NOMO-1 (cell line): ENCODE results near the gene CELF4.

ENCODE experiments used
- DNase-seq, 2 experiments: peaks; one replicate each; lab custom pipeline; 2025; ENCODE audit not compliant: unreplicated experiment in 2 of 2; lab: John Stamatoyannopoulos, UW

The CELF4 gene

DNA sequence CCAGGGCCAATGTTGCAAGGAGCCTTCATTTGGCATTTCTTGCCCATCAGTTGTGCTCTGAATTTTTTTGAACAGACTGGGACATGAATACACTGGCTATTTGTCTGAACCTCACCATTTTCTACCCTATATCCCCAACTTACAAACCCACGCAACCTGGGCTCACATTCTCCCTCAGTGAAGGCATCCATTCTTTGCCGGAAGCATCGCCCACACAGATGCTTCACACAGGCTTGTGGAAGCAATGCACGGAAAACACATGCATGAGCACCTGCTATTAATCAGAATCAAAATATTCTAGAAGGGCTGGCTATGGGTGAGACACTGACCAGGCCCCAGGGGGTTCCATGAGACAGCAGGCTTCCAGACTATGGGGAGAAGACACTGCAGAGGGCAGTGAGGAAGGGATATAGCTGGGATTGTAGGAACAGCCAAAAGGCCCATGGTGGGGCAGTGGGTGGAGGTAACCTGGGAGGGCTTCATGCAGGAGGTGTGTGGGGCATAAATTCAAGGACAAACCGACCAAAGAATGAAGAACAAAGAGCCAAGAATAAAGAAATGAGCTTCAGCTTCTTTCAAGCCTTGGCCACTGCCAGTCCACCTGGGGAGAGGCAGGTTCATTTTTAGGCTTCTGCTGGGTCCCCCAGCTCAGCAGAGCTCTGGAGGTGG is 261.5 kb downstream of the CELF4 start:
- DNase-seq, result no peak

DNA sequence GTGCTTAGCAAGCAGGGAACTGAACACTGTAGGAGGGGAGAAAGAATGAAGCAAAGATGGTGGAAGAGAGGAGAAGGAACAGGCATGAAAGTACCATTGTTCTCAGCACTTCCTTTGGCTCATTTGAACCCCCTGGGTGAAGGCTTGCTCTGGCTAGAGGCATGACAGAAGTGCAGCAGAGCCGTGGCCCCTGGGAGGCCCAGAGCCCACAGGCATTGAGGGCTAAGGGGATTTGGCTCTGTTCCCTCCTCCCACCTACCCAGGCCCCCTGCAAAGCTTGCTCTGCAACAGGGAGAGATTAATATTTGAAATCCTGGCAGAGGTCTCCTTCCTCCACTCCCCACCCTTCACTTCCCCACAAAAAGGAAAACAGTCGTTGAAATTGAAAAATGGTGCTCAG is 262.6 kb downstream of the CELF4 start:
- no peak for DNase-seq

DNA sequence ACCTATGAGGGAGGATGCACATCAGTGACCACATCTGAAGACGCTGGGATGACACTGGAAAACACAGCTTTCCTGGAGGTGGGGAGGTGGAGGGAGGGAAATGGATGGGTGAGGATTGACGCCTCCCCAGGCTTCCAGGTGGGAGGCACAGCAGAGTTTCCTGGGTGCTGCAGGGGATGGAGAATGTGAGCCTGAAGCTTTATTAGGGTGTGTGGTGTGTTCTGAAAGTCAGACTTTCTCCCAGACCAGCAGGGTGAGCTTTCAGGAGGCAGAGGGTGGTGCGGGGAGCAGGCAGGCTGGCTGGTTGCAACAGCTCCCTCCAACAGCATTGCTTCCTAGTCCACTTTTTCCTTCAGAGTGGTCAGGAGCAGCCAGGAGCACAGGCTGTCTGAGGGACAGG is 263.1 kb downstream of the CELF4 start:
- DNase-seq, result no peak

- peak in 1 of 2 experiments; percentile 4 for DNase-seq
Observed at GRCh38 chr18:37299471-37300304, 265.9 kb downstream of the CELF4 start.

DNA sequence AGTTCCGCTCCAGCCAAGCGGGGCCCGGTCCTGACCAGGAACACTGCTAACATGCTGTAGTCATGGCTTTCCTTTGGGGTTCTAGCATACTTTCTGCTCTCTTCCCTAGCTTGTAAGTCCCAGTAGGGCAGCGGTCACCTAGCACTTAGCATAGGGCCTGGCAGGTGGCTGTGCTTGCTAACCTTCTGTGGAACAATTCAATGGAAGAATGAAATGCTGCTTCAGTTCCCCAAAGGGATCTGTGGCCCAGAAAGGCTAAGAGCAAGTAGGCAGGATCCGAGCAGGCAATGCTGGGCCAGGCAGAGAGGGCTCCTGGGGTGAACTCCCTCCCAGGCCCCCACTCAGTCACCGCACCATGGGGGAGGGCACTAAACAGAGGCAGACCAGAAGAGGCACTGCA is 266.8 kb downstream of the CELF4 start:
- DNase-seq, result no peak

DNA sequence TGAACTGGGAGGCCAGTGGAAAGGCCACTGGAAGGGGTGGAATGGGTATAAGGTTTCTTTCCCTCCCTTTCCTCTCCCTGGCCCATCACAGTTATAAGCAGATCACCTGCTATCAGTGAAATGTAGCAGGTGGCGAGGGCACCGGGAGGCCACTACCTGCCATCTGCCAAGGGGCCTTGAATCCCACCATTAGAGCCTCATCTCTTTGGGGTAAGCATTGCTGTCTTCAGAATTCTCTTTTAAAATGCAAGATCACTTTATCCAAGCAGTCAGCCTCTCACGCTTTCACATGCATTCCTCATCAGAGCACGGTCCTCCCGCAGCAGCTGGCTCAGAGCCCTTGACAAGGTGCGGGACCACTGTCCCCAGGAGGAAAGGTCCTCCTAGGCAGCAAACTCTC is 268.5 kb downstream of the CELF4 start:
- DNase-seq, result no peak

DNA sequence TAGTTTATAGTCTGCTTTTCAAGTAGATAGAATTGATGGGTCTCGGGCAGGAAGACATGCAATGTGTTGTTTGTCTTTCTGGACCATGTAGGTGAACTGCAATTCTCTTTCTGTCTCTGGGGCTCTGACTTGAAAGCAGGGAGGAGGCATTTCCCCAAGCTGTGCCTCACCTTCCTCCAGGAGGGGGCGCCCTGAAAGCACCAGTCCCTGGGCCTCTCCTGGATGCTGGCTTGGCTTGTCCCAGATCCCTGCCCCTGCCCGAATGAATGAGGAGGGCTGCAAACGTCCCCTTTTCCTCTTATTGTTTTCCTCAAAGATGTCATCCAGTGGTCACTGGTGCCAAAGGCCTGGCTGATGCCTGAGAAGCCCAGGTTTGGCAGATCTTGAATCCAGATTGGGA is 270.6 kb downstream of the CELF4 start:
- no peak for DNase-seq

DNA sequence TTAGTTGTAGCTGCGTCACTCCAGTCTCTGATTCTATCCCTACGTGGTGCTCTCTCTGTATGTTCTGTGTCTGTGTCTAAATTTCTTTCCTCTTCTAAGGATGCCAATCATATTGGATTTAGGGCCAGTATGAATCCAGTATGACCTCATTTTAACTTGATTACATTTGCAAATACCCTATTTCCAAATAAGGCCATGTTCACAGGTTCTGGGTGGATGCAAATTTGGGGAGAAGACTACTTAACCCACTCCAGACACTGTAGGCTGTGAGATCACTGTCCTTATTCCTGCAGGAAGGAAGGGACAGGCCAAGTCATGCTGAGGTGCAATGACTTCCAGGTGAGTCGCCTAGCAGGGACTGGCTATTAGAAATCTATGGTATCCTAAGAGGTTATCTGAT is 272.2 kb downstream of the CELF4 start:
- DNase-seq, result no peak

DNA sequence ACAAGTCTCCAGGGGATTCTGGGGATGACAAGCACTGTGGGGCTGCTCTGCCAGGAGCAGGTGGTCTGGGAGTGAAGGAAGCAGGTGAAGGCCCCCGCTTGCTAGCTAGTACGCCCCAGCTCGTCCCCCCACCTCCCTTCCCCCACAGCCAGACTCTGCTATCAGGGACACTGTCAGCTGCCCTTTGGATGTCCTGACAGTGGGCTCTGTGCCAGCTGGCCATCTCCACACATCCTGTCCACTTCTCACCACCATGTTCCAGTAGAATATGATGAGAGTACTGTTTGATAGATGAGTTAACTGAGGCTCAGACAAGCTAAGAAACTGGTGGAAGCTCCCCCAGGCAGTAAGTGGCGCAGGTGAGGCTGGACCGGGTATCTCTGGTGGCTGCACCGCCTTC is 276.2 kb downstream of the CELF4 start:
- no peak for DNase-seq

DNA sequence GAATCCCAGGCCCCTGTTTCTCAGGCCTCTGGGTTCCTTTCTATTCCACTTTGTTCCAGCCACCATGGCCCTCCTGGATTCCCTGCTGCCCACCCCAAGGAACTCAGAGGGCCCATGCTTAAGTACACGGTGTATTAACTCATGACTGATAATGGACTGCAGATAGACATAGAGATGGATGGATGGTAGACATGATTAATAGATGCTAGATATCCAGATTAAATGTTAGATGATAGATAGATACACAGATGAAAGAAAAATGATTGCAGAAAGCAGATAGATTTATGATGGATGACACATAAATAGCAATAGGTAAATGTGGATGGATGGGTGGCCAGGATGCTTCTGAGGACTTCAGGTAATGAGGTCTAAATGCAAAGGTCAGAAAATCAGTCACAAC is 278.0 kb downstream of the CELF4 start:
- DNase-seq, result no peak

DNA sequence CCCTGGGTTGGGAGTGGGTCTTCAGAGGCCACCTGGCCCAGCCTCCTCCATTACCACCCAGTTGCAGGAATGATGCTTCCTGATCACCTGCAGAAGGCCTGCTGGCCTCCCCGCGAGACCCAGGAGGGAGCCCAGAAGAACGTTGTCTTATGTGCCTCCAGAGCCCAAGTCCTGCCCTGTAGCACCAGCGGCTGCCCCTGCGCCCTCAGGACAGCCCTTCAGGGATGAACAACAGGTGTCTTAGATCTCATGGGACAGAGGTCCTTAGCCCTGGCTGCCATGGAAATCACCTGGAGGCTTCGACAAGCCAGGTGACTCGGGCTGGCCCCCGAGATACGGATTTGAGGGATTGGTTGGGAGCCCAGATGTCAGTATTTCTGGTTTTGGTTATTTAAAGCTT is 278.8 kb downstream of the CELF4 start:
- no peak for DNase-seq

GRCh38 chr18:37285825-37286224 is 279.8 kb downstream of the CELF4 start:
- no peak for DNase-seq

- no peak for DNase-seq
Observed at GRCh38 chr18:37284260-37284659, 281.3 kb downstream of the CELF4 start.

- peak in 1 of 2 experiments; percentile 0 for DNase-seq
Observed at GRCh38 chr18:37282386-37283037, 283.1 kb downstream of the CELF4 start.

- DNase-seq, result no peak
Observed at GRCh38 chr18:37280701-37281393, 284.8 kb downstream of the CELF4 start.

DNA sequence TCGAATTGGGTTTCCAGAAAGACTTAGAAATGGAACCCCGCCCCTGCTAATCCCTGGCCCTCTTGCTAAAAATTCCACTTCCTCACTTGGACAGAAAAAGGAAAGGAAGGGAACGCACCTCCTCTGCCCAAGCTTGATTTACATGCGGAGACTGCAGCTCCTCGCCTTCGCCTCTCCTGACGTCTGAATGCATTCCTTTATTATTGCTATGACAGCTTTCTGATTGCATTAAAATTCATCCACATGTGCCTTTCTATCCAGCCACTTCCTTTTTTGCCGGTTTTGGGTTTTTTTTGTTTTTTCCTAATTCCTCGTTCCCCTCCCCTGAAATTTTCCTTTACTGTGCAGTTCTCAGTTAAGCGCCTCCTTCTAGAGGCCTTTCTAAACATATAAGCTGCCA is 287.8 kb downstream of the CELF4 start:
- no peak for DNase-seq

GRCh38 chr18:37276111-37276890 is 289.3 kb downstream of the CELF4 start:
- DNase-seq, result no peak

DNA sequence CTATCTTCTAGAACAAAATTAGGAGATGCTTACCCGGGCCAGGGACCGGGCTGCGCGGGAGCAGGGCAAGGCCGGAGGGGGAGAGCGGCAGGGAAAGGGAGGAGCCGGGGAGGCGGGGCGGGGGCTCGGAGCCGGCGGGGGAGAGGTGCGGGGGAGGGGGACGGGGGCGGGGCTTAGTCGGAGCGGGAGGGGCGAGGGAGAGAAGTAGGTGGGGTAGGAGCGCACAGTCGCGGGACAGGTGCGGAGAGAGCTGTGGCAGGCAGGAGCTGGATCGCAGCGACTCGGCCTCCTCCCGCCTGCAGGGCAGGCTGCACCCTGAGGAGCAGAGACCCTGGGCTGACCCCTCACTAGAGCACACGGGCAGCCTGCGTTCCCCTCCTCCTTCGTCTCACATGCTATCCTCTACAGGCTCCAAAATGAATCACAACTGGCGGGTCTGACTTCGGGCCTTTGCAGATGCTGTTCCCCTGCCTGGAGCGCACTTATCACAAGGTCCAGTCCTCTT is 290.3 kb downstream of the CELF4 start:
- DNase-seq, result no peak

- DNase-seq, result no peak
Observed at GRCh38 chr18:37274309-37275236, 291.0 kb downstream of the CELF4 start.
